ENCODE data around the gene EFEMP2. TPM values are rescaled to one million over a fixed set of nuclear protein-coding genes. Genes with fewer than 3 reads are reported as not detected.
A peak's percentile ranks its signal among the peaks of the same experiment; 100 is the strongest.

Gene EFEMP2
- total RNA-seq, 4 donors from 2014 or later, result 70.7 to 125 (median 91.4) TPM

DNA sequence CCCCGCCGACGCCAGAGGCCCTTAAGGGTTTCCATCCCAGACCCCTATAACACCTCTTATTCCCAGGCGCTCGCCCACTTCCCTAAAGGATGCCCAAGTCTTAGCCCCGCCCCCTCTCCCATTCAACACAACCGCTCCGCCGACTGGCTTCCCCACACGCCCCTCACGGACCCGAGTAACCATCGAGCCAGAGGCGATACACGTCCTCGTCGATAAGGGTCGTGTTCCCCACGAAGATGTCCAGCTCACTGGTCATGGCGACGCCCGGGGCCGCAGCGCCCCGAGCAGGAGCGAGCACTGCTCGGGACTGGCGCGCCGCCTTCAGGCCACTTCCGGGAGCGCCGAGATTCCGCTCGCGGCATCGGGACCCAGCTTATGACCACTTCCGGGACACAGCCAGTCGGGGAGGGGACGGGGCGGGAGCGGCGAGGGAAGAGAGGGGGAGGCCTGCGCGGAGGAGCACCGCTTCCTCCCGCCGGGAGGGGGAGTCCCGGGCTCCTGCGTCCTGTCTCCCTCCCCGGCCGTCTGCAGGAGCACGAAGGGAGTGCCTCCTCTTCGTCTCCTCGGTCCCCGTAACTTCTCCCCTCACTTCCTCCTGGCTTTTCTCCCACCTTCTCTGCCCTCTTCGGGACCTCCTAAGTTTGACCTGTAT is 15.7 kb upstream of the EFEMP2 start, which contains the start of gene FIBP:
Gene FIBP, minus strand, starts transcription at position 309 of the 652 bp plus-strand sequence. Its CDS starts 53 bp downstream, at position 256.
- peaks cover 34 to 48% of the 10 kb centered on the region in 2 donors for H3K4me1 ChIP-seq

DNA sequence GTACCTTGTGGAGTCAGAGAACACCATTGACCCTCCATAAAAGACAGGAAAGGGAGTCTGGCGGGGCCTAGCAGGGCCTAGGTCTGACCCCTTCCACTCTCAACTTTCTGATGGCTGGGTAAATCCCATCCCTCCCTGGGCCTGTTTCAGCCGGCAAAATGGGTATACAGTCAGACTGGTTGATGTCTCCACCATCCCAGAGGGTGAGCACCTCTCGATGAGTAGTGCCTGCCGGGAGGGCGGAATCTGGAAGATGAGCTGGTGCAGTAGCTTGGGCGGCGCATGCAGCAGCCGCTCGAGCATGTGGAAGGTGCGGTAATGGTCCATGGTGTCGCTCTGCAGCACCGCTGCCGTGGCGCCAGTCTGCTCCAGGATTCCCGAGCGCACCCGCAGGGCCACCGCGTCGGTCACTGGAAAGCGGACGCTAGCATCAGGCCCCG is 15.1 kb upstream of the EFEMP2 start:
- Histone ChIP-seq H3K9me3 (no peaks in the 10 kb centered on the region), H3K27me3 (no peaks in the 10 kb centered on the region), H3K4me3 (replicated peaks in 1 of 3) (peak overlapping the region; percentile 41 to 69 (median 55)), H3K36me3 (peaks cover 12 to 16% of the 10 kb centered on the region in 2 donors), H3K27ac (peak overlapping the region; percentile 62 to 97 (median 92)), H3K4me1 (peaks cover 34 to 43% of the 10 kb centered on the region in 2 donors)
- intact Hi-C loops (cut with DNase I), result loop anchor here (2.0 kb wide), 1 partner anchor 101 kb away; no protein-coding TSS in a partner anchor
- DNase-seq, result no peak
- TF ChIP-seq, protein P1, sequence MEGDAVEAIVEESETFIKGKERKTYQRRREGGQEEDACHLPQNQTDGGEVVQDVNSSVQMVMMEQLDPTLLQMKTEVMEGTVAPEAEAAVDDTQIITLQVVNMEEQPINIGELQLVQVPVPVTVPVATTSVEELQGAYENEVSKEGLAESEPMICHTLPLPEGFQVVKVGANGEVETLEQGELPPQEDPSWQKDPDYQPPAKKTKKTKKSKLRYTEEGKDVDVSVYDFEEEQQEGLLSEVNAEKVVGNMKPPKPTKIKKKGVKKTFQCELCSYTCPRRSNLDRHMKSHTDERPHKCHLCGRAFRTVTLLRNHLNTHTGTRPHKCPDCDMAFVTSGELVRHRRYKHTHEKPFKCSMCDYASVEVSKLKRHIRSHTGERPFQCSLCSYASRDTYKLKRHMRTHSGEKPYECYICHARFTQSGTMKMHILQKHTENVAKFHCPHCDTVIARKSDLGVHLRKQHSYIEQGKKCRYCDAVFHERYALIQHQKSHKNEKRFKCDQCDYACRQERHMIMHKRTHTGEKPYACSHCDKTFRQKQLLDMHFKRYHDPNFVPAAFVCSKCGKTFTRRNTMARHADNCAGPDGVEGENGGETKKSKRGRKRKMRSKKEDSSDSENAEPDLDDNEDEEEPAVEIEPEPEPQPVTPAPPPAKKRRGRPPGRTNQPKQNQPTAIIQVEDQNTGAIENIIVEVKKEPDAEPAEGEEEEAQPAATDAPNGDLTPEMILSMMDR (IDR thresholded peaks at IDR 0.05), result no peak
- TF ChIP-seq POLR2A (IDR thresholded peaks at IDR 0.05), result no peak
- 5 to 100% methylated on average over 1 to 8 of the region's 23 CpGs for WGBS, 2 donors

More for the DNA sequence above, 15.7 kb upstream of the EFEMP2 start, which contains the start of gene FIBP:
- H3K9me3 ChIP-seq, result no peaks in the 10 kb centered on the region
- 0 to 1% methylated on average over 25 to 28 of the region's 57 CpGs for WGBS, 2 donors
- H3K27me3 ChIP-seq, result no peaks in the 10 kb centered on the region
- peak within 1 kb of the TSS; percentile 41 to 69 (median 55) for H3K4me3 ChIP-seq (replicated peaks in 1 of 3)
- peak within 1 kb of the TSS; percentile 82 to 97 (median 92) for H3K27ac ChIP-seq
- DNase-seq, result peak; percentile 97 to 99
- TF ChIP-seq POLR2A (IDR thresholded peaks at IDR 0.05), result peak; percentile 5 to 87
- TF ChIP-seq, protein P1 (IDR thresholded peaks at IDR 0.05), result peak; percentile 69 to 94 (median 83)
- intact Hi-C loops (cut with DNase I), result no loop called here
- peaks cover 10 to 11% of the 10 kb centered on the region in 2 donors for H3K36me3 ChIP-seq

DNA sequence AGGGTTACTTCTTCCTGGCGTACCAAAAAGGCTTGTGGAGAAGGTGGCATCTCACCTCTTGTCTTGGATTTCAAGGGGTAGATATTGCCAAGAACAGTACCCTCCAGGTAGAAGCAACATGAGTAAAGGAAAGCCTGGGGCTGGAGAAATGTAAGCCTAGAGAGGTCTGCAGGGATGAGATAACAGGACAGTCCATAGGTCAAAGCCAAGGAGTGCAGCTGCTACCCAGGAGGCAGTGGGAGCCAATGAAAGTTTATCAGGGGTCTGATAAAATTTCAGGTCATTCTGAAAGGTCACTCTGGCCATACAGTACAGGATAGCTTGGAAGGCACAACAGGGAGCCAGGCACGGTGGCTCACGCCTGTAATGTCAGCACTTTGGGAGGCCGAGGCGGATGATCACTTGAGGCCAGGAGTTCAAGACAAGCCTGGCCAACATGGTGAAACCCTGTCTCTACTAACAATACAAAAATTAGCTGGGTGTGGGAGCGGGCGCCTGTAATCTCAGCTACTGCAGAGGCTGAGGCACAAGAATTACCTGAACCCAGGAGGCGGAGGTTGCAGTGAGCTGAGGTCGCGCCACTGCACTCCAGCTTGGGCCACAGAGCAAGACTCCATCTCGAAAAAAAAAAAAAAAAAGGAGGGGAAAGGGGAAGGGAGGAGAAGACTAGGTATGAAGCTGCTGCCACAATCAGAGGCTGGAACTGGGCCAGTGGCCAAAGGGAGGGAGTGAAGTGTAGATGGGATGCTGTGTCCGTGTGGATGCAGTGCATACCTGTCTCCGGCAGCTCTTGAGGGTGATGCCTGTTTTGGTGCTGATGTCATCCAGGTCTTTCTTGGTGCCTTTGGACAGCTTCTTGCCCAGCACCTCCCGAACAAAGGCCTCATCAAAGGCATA is 14.5 kb upstream of the EFEMP2 start:
- Histone ChIP-seq H3K36me3 (peaks cover 12 to 16% of the 10 kb centered on the region in 2 donors), H3K9me3 (no peaks in the 10 kb centered on the region), H3K4me3 (replicated peaks in 1 of 3) (peak overlapping the region in 1 of 3 donors; percentile 55), H3K27me3 (no peaks in the 10 kb centered on the region), H3K4me1 (peaks cover 34 to 36% of the 10 kb centered on the region in 2 donors), H3K27ac (no peak overlapping the region)
- intact Hi-C loops (cut with DNase I), result loop anchor here (2.0 kb wide), 1 partner anchor 102 kb away; no protein-coding TSS in a partner anchor
- no peak for DNase-seq
- 86 to 87% methylated on average over 14 of the region's 14 CpGs for WGBS, 2 donors
- no peak for TF ChIP-seq POLR2A (IDR thresholded peaks at IDR 0.05)
- TF ChIP-seq, protein P1 (IDR thresholded peaks at IDR 0.05), result no peak

DNA sequence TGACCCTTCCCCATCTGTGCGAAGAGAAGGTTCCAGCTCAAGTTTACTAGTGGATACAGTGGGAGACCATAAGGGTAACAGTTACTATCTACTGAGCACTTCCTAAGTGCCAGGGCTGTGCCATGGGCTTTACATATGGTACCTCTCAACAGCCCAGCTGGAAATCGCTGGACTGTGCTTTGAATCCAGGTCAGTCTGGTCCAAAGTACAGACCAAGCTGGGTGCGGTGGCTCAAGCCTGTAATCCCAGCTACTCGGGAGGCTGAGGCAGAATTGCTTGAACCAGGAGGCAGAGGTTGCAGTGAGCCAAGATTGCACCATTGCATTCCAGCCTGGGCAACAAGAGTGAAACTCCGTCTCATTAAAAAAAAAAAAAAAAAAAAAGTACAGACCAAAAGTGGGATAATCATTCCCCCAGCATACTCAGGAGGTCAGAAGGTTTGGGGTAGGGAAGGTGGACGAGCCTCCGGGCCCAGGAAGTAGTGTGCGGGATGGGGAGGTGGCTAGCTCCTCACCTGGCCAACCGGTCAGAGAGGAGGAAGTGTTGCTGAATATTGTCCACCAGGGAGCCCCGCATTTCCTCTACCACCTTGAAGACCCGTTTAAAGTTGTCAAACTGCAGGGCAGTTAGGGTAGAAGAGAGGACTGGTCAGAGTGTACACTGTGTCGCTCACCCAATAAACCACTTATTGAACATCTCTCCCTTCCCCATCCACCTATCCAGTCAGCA is 13.4 kb upstream of the EFEMP2 start:
- TF ChIP-seq POLR2A (IDR thresholded peaks at IDR 0.05), result no peak
- TF ChIP-seq, protein P1 (IDR thresholded peaks at IDR 0.05), result no peak
- Histone ChIP-seq H3K9me3 (no peaks in the 10 kb centered on the region), H3K27me3 (no peaks in the 10 kb centered on the region), H3K4me1 (peaks cover 25% of the 10 kb centered on the region in 2 donors), H3K4me3 (replicated peaks in 1 of 3) (no peak overlapping the region), H3K36me3 (peaks cover 12 to 16% of the 10 kb centered on the region in 2 donors), H3K27ac (no peak overlapping the region)
- DNase-seq, result no peak
- WGBS, 2 donors, result 89 to 95% methylated on average over 9 to 12 of the region's 12 CpGs
- intact Hi-C loops (cut with DNase I), result loop anchor here (2.0 kb wide), 1 partner anchor 103 kb away; no protein-coding TSS in a partner anchor
